Astrocyte (in vitro differentiated cells and primary cell): Measurements from ENCODE around the gene TRPM3. TPM values are rescaled to one million over a fixed set of nuclear protein-coding genes. Genes with fewer than 3 reads are reported as not detected.
"Not testable (repeated sequence)": the region's sequence is repeated elsewhere in the genome, so short reads cannot be mapped to it uniquely, and the experiment has no call there.

Source experiments
- DNase-seq: peaks from one replicate; pipeline ENCODE4 v3.0.0-alpha.2; 2010; ENCODE audit warnings: low read depth
- FAIRE-seq: peaks from 2 replicates; lab custom pipeline; 2011; peaks lifted over from hg19 to GRCh38; lab: Jason Lieb, UNC
- H2AFZ ChIP-seq: 2 replicates; pipeline ENCODE4 v1.6.0; 2012; ENCODE audit warnings: low read depth, low read length, inconsistent platforms
- H3K27ac ChIP-seq: 2 replicates; pipeline ENCODE4 v1.5.1; 2011; ENCODE audit warnings: low read depth, low read length, inconsistent platforms
- H3K27me3 ChIP-seq: 2 replicates; pipeline ENCODE4 v1.6.0; 2011; ENCODE audit warnings: low read length, inconsistent platforms; ENCODE audit not compliant: insufficient read depth
- H3K36me3 ChIP-seq: 2 replicates; pipeline ENCODE4 v1.5.1; 2011; ENCODE audit warnings: low read length, inconsistent platforms; ENCODE audit not compliant: insufficient read depth
- H3K4me1 ChIP-seq: 2 replicates; pipeline ENCODE4 v1.5.1; 2011; ENCODE audit warnings: low read length, inconsistent platforms; ENCODE audit not compliant: insufficient read depth
- H3K4me2 ChIP-seq: 2 replicates; pipeline ENCODE4 v1.6.0; 2012; ENCODE audit warnings: low read length, inconsistent platforms
- H3K4me3 ChIP-seq: 2 replicates; pipeline ENCODE4 v1.5.1; 2011; ENCODE audit warnings: low read depth, mild to moderate bottlenecking, low read length, inconsistent platforms; ENCODE audit not compliant: insufficient read depth
- H3K79me2 ChIP-seq: 2 replicates; pipeline ENCODE4 v1.6.0; 2012; ENCODE audit warnings: mild to moderate bottlenecking, low read length, inconsistent platforms; ENCODE audit not compliant: insufficient read depth
- H3K9ac ChIP-seq: 2 replicates; pipeline ENCODE4 v1.6.0; 2012; ENCODE audit warnings: mild to moderate bottlenecking, low read length, inconsistent platforms
- H3K9me3 ChIP-seq: 2 replicates; pipeline ENCODE4 v1.5.1; 2012; ENCODE audit warnings: low read depth, mild to moderate bottlenecking, low read length, inconsistent platforms; ENCODE audit not compliant: insufficient read depth
- H4K20me1 ChIP-seq: 2 replicates; pipeline ENCODE4 v1.6.0; 2012; ENCODE audit warnings: low read length, inconsistent platforms; ENCODE audit not compliant: insufficient read depth
- H3K27ac Mint-ChIP-seq: one replicate; pipeline ENCODE4 v1.8.0; 2021; ENCODE audit warnings: mild to moderate bottlenecking, mixed read lengths; ENCODE audit not compliant: unreplicated experiment
- H3K27me3 Mint-ChIP-seq: one replicate; pipeline ENCODE4 v1.8.0; 2021; ENCODE audit warnings: low read depth, mixed read lengths; ENCODE audit not compliant: unreplicated experiment
- H3K36me3 Mint-ChIP-seq: one replicate; pipeline ENCODE4 v1.8.0; 2021; ENCODE audit warnings: low read depth, mixed read lengths; ENCODE audit not compliant: unreplicated experiment
- H3K4me1 Mint-ChIP-seq: one replicate; pipeline ENCODE4 v1.8.0; 2021; ENCODE audit warnings: low read depth, mixed read lengths; ENCODE audit not compliant: unreplicated experiment
- H3K4me3 Mint-ChIP-seq: one replicate; pipeline ENCODE4 v1.8.0; 2021; ENCODE audit warnings: mild to moderate bottlenecking, moderate library complexity, mixed read lengths; ENCODE audit not compliant: unreplicated experiment
- H3K9me3 Mint-ChIP-seq: one replicate; pipeline ENCODE4 v1.8.0; 2021; ENCODE audit warnings: mild to moderate bottlenecking, mixed read lengths; ENCODE audit not compliant: unreplicated experiment
- CTCF ChIP-seq: IDR thresholded peaks from 2 replicates; pipeline ENCODE4 v1.5.1; 2011; ENCODE audit warnings: low read depth, mild to moderate bottlenecking, inconsistent platforms, low read length, moderate library complexity; ENCODE audit not compliant: insufficient read depth
- EZH2 ChIP-seq: IDR thresholded peaks from 2 replicates; pipeline ENCODE4 v1.6.1; 2012; ENCODE audit warnings: mild to moderate bottlenecking, low read length, inconsistent platforms; ENCODE audit not compliant: insufficient read depth
- total RNA-seq: library from RNA; stranded (reverse); gene quantifications from 2 replicates; pipeline ENCODE4 v1.2.1, GENCODE V29; 2021

Gene TRPM3
- total RNA-seq, 1 donor from 2014 or later: 0.14 TPM

- H3K9ac ChIP-seq: no peak overlapping the region
- no peak overlapping the region for H3K27ac Mint-ChIP-seq
- no peaks in the 10 kb centered on the region for H3K36me3 ChIP-seq
- H3K4me1 Mint-ChIP-seq: no peaks in the 10 kb centered on the region
- no peak for DNase-seq
- H3K27me3 Mint-ChIP-seq: no peaks in the 10 kb centered on the region
- no peaks in the 10 kb centered on the region for H3K36me3 Mint-ChIP-seq
- no peak overlapping the region for H3K4me3 ChIP-seq
- H3K79me2 ChIP-seq: no peaks in the 10 kb centered on the region
- H3K27me3 ChIP-seq: no peaks in the 10 kb centered on the region
- H3K4me1 ChIP-seq: no peaks in the 10 kb centered on the region
- no peak overlapping the region for H3K4me2 ChIP-seq
- H3K27ac ChIP-seq: no peak overlapping the region
- no peak for FAIRE-seq
- H3K4me3 Mint-ChIP-seq: no peak overlapping the region
- no peaks in the 10 kb centered on the region for H3K9me3 Mint-ChIP-seq
- TF ChIP-seq CTCF (no peak), EZH2 (no peak)
- H2AFZ ChIP-seq: no peak overlapping the region
- no peaks in the 10 kb centered on the region for H4K20me1 ChIP-seq
- H3K9me3 ChIP-seq: no peaks in the 10 kb centered on the region
Measured at GRCh38 chr9:70656281-70656680, 465.1 kb downstream of the TRPM3 start.

DNA sequence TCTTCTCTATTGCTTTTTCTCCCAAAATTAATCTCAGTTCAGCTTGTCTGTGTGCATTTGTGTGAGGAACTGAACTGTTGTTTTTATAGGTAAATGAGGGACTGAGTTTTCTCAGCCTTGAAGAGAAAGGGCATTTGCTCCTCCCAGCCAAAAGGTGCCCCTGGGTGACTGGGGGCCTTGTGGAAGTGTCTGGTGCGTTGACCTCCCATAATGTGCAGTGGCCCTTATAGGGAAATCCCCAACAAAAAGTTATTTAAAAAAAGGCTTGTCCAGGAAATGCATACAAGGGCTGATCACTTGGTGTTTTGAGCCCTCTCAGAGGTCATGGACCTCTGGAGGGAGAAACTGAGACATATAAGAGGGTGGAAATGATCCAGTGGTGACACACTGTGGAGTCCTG is 467.3 kb downstream of the TRPM3 start:
- no peaks in the 10 kb centered on the region for H3K27me3 ChIP-seq
- no peak for TF ChIP-seq CTCF
- no peak for TF ChIP-seq EZH2
- no peak overlapping the region for H3K27ac Mint-ChIP-seq
- no peak for DNase-seq
- no peaks in the 10 kb centered on the region for H3K36me3 ChIP-seq
- no peak overlapping the region for H3K4me3 ChIP-seq
- no peaks in the 10 kb centered on the region for H3K79me2 ChIP-seq
- H3K9ac ChIP-seq: no peak overlapping the region
- H3K36me3 Mint-ChIP-seq: no peaks in the 10 kb centered on the region
- H3K4me1 Mint-ChIP-seq: no peaks in the 10 kb centered on the region
- no peak for FAIRE-seq
- H3K9me3 Mint-ChIP-seq: no peaks in the 10 kb centered on the region
- H3K4me1 ChIP-seq: no peaks in the 10 kb centered on the region
- no peak overlapping the region for H2AFZ ChIP-seq
- H3K4me3 Mint-ChIP-seq: no peak overlapping the region
- no peaks in the 10 kb centered on the region for H4K20me1 ChIP-seq
- no peaks in the 10 kb centered on the region for H3K27me3 Mint-ChIP-seq
- H3K4me2 ChIP-seq: no peak overlapping the region
- no peaks in the 10 kb centered on the region for H3K9me3 ChIP-seq
- no peak overlapping the region for H3K27ac ChIP-seq

DNA sequence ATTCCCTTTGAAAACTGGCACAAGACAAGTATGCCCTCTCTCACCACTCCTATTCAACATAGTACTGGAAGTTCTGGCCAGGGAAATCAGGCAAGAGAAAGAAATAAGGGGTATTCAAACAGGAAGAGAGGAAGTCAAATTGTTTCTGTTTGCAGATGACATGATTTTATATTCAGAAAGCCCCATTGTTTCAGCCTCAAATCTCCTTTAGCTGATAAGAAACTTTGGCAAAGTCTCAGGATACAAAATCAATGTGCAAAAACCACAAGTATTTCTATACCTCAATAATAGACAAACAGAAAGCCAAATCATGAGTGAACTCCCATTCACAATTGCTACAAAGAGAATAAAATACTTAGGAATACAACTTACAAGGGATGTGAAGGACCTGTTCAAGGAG is 476.8 kb downstream of the TRPM3 start:
- not testable (repeated sequence) for H3K27me3 ChIP-seq, H3K36me3 ChIP-seq, H3K27ac Mint-ChIP-seq, H3K79me2 ChIP-seq, DNase-seq, H3K9ac ChIP-seq, H3K4me2 ChIP-seq, H3K9me3 Mint-ChIP-seq, H4K20me1 ChIP-seq, H3K4me3 ChIP-seq, H2AFZ ChIP-seq, H3K4me1 ChIP-seq, H3K4me3 Mint-ChIP-seq, H3K27ac ChIP-seq, H3K9me3 ChIP-seq, H3K36me3 Mint-ChIP-seq, H3K4me1 Mint-ChIP-seq, H3K27me3 Mint-ChIP-seq, FAIRE-seq
